ENCODE data around the gene LRP1B.

GRCh38 chr2:140580532-140581151 is 1550.2 kb downstream of the LRP1B start:
- TF ChIP-seq CTCF (IDR thresholded peaks at IDR 0.05) (no peak), POLR2A (IDR thresholded peaks at IDR 0.05) (no peak)

Data from thyroid gland (tissue), 4 donors.